SH-SY5Y (cell line): ENCODE data around the gene PLXDC2.

Experiments used
- GATA2 ChIP-seq: IDR thresholded peaks from 2 replicates; pipeline ENCODE4 v1.6.1; 2011; ENCODE audit warnings: mild to moderate bottlenecking, low read depth, low read length
- GATA3 ChIP-seq: IDR thresholded peaks from 2 replicates; pipeline ENCODE4 v1.6.1; 2011; ENCODE audit warnings: low read depth, mild to moderate bottlenecking, low read length, moderate library complexity

- TF ChIP-seq GATA3 (no peak), GATA2 (no peak)
These were observed 223.8 kb downstream of the PLXDC2 start for GRCh38 chr10:20040012-20040411.
